Left ventricle myocardium inferior (tissue), 1 donor: ENCODE measurements around the gene CRYBB2. TPM values are rescaled to one million over a fixed set of nuclear protein-coding genes. Genes with fewer than 3 reads are reported as not detected.

Source experiments
- DNase-seq: peaks from one replicate; pipeline ENCODE4 v3.0.0-alpha.2; 2020
- H3K27ac ChIP-seq: fragments of 200-600 bp; replicated peaks from 2 replicates; pipeline ENCODE4 v1.8.0; 2021
- H3K27me3 ChIP-seq: fragments of 200-600 bp; 2 replicates; pipeline ENCODE4 v1.8.0; 2021; ENCODE audit warnings: low read depth
- H3K36me3 ChIP-seq: fragments of 200-600 bp; 2 replicates; pipeline ENCODE4 v1.8.0; 2021
- H3K4me1 ChIP-seq: fragments of 200-600 bp; 2 replicates; pipeline ENCODE4 v1.8.0; 2021
- H3K4me3 ChIP-seq: fragments of 200-600 bp; 2 replicates; pipeline ENCODE4 v1.8.0; 2021; ENCODE audit warnings: mild to moderate bottlenecking, moderate library complexity
- H3K9me3 ChIP-seq: fragments of 200-600 bp; replicated peaks from 2 replicates; pipeline ENCODE4 v1.8.0; 2021
- CTCF ChIP-seq: fragments of 200-600 bp; IDR thresholded peaks from 2 replicates; pipeline ENCODE4 v1.8.0; 2021; ENCODE audit warnings: antibody characterized with exemption, mild to moderate bottlenecking, borderline replicate concordance
- intact Hi-C: fragments of 100-400 bp; cut with micrococcal nuclease; formaldehyde crosslinking; loops from one replicate; pipeline ENCODE4 v1.11.0; 2022
- total RNA-seq: library from RNA; stranded (reverse); fragmentation: NEBNext Ultra II Directional; extraction: Animal tissue kit (Norgen Biotek cat#: 25700); gene quantifications from one replicate; pipeline ENCODE4 v1.2.1, GENCODE V29; 2021
- donor health status: DM: no; HTN: yes; CAD: no; lungs with severe emphysema.

Gene CRYBB2
- total RNA-seq, 1 donor from 2014 or later = not detected

GRCh38 chr22:25193130-25193529, 26.3 kb upstream of the CRYBB2 start:
- no peak for DNase-seq
- Histone ChIP-seq H3K27me3 (no peaks in the 10 kb centered on the region), H3K9me3 (no peaks in the 10 kb centered on the region), H3K27ac (no peak overlapping the region), H3K4me1 (no peaks in the 10 kb centered on the region), H3K4me3 (no peak overlapping the region), H3K36me3 (peaks cover 51% of the 10 kb centered on the region)
- TF ChIP-seq CTCF = no peak
- intact Hi-C loops = no loop called here

- Histone ChIP-seq H3K4me1 (no peaks in the 10 kb centered on the region), H3K4me3 (no peak overlapping the region), H3K9me3 (no peaks in the 10 kb centered on the region), H3K27ac (no peak overlapping the region), H3K27me3 (no peaks in the 10 kb centered on the region), H3K36me3 (peaks cover 51% of the 10 kb centered on the region)
- intact Hi-C loops = no loop called here
- no peak for TF ChIP-seq CTCF
- no peak for DNase-seq
Observed at GRCh38 chr22:25193548-25193947, 25.9 kb upstream of the CRYBB2 start.

GRCh38 chr22:25196326-25196725, 23.1 kb upstream of the CRYBB2 start:
- Histone ChIP-seq H3K9me3 (no peaks in the 10 kb centered on the region), H3K4me1 (no peaks in the 10 kb centered on the region), H3K36me3 (peaks cover 43% of the 10 kb centered on the region), H3K27me3 (no peaks in the 10 kb centered on the region), H3K27ac (no peak overlapping the region), H3K4me3 (no peak overlapping the region)
- no peak for DNase-seq
- TF ChIP-seq CTCF = no peak
- intact Hi-C loops = no loop called here

- DNase-seq = no peak
- Histone ChIP-seq H3K4me3 (no peak overlapping the region), H3K27ac (no peak overlapping the region), H3K36me3 (peaks cover 34% of the 10 kb centered on the region), H3K4me1 (no peaks in the 10 kb centered on the region), H3K27me3 (no peaks in the 10 kb centered on the region), H3K9me3 (no peaks in the 10 kb centered on the region)
- intact Hi-C loops = no loop called here
- TF ChIP-seq CTCF = no peak
Observed at GRCh38 chr22:25197340-25197739, 22.1 kb upstream of the CRYBB2 start.

- Histone ChIP-seq H3K36me3 (peaks cover 18% of the 10 kb centered on the region), H3K27ac (no peak within 1 kb of the TSS), H3K27me3 (no peaks in the 10 kb centered on the region), H3K4me3 (no peak within 1 kb of the TSS), H3K4me1 (no peaks in the 10 kb centered on the region), H3K9me3 (no peaks in the 10 kb centered on the region)
- TF ChIP-seq CTCF = no peak
- intact Hi-C loops = no loop called here
- DNase-seq = no peak
Observed at GRCh38 chr22:25199731-25200520, 19.5 kb upstream of the CRYBB2 start, which contains the start of gene CRYBB3. CRYBB3 (plus strand) TSS chr22:25199858; CDS start chr22:25201397, 1,539 bp downstream.
